ENCODE results near the gene ELOVL2.

GRCh38 chr6:11050731-11051130, 6.6 kb upstream of the ELOVL2 start:
- no peak for TF ChIP-seq CTCF (conservative IDR thresholded peaks at IDR 0.05)
- TF ChIP-seq EZH2 (IDR thresholded peaks at IDR 0.05; ENCODE audit: low read depth): no peak
